ENCODE measurements around the gene ZNF429.

- TF ChIP-seq CTCF (IDR thresholded peaks at IDR 0.05) (no peak), EP300 (IDR thresholded peaks at IDR 0.05) (no peak)
Observed at GRCh38 chr19:21460686-21461085, 44.7 kb upstream of the ZNF429 start.

Data from sigmoid colon (tissue), 4 donors.